Ovary (tissue), 9 donors: ENCODE results near the gene HIVEP3. TPM values are rescaled to one million over a fixed set of nuclear protein-coding genes. Genes with fewer than 3 reads are reported as not detected.

Source experiments
- DNase-seq, 5 donors: peaks; one replicate each; pipeline ENCODE4 v3.0.0-alpha.2; 2019 to 2020
- H3K27ac ChIP-seq, 2 donors: fragments of 200-600 bp; one replicate each; pipeline versions ENCODE4 v1.5.1 to v1.8.0; 2019 to 2022
- H3K27me3 ChIP-seq: fragments of 200-600 bp; one replicate; pipeline ENCODE4 v1.8.0; 2022
- H3K36me3 ChIP-seq: fragments of 200-600 bp; sonication (generic); one replicate; pipeline ENCODE4 v1.5.1; 2019
- H3K4me1 ChIP-seq: one replicate; pipeline ENCODE4 v1.8.1; 2013; ENCODE audit warnings: mild to moderate bottlenecking, moderate library complexity; ENCODE audit not compliant: insufficient read depth
- H3K4me3 ChIP-seq: fragments of 200-600 bp; sonication (generic); one replicate; pipeline ENCODE4 v1.5.1; 2017
- H3K9me3 ChIP-seq, 2 donors: fragments of 200-600 bp in 1 of 2; sonication (generic) in 1 of 2; one replicate each; pipeline versions ENCODE4 v1.5.1 to v1.8.1; 2013 to 2019; ENCODE audit warnings: mild to moderate bottlenecking in 1 of 2, moderate library complexity in 1 of 2
- CTCF ChIP-seq, 3 donors: fragments of 450-650 bp in 2 of 3; fragments of 200-600 bp in 1 of 3; IDR thresholded peaks; one replicate each; pipeline versions ENCODE4 v1.5.1 to v1.8.0; 2016 to 2022; ENCODE audit warnings: antibody characterized with exemption in 3 of 3, mild to moderate bottlenecking in 1 of 3
- EP300 ChIP-seq: sonication (generic); formaldehyde crosslinking; IDR thresholded peaks from one replicate; pipeline ENCODE4 v1.6.1; 2017; ENCODE audit warnings: antibody characterized with exemption
- POLR2A ChIP-seq: fragments of 450-650 bp; IDR thresholded peaks from one replicate; pipeline ENCODE4 v1.6.1; 2017; ENCODE audit warnings: antibody characterized with exemption, mild to moderate bottlenecking, moderate library complexity
- WGBS, 3 donors: extraction: QIAGEN DNeasy Blood & Tissue Kit in 1 of 3; methylation state at CpG; one replicate each; pipeline versions ENCODE4 v1.1.5 to v1.1.7; 2013 to 2017; 5-methylcytosine and 5-hydroxymethylcytosine counted together
- intact Hi-C, 4 donors: fragments of 100-400 bp; cut with DNase I; formaldehyde crosslinking; loops; one replicate each; pipeline versions ENCODE4 v1.11.0 to v1.15.1; 2022 to 2023
- polyA plus RNA-seq, 2 donors: library from polyadenylated mRNA; stranded (reverse); fragments of 200-250 nt in 1 of 2; fragments of 350-450 nt in 1 of 2; fragmentation: Illumina TruSeq in 1 of 2; extraction: RNeasy Lipid Tissue Mini Kit (QIAGEN cat#74804) in 1 of 2; gene quantifications; one replicate each; pipeline ENCODE4 v1.2.3, GENCODE V29; 2013 to 2014
- total RNA-seq, 7 donors: library from RNA; depleted of rRNA in 2 of 7; stranded (reverse); fragments of >200 nt in 2 of 7; fragmentation: NEBNext Ultra II Directional in 3 of 7; extraction: Animal tissue kit (Norgen Biotek cat#: 25700) in 3 of 7; gene quantifications; one replicate each; pipeline versions ENCODE4 v1.1.0 to v1.2.4, GENCODE V29; 2016 to 2023
- donor health status: DM: no; HTN: no; CAD: no; lungs with moderate emphysema.
- donor health status: DM: no; HTN: no; CAD: no.
- donor health status: Bipolar disorder and iron deficiency.
- donor health status: DM: yes; HTN: yes; CAD: no.
- donor health status: DM: no; HTN: no; CAD: no.
- donor health status: DM: yes; HTN: yes; CAD: no.

Gene HIVEP3
- total and polyA plus RNA-seq, 9 donors: 3.0 to 7.5 (median 5.2) TPM

- Histone ChIP-seq H3K27ac (peak overlapping the region in 1 of 2 donors; percentile 16), H3K4me1 (peaks cover 10% of the 10 kb centered on the region), H3K36me3 (no peaks in the 10 kb centered on the region), H3K9me3 (no peaks in the 10 kb centered on the region), H3K4me3 (no peak overlapping the region), H3K27me3 (no peaks in the 10 kb centered on the region)
- DNase-seq: peak in 1 of 5 donors; percentile 44
- 10 to 14% (median 10%) methylated on average over 23 of the region's 23 CpGs for WGBS, 3 donors
- intact Hi-C loops: no loop called here
- no peak for TF ChIP-seq CTCF (IDR thresholded peaks at IDR 0.05)
- TF ChIP-seq EP300: no peak
- no peak for TF ChIP-seq POLR2A
These were observed 432.2 kb downstream of the HIVEP3 start for GRCh38 chr1:41486371-41487125.

- Histone ChIP-seq H3K27me3 (no peaks in the 10 kb centered on the region), H3K9me3 (no peaks in the 10 kb centered on the region), H3K36me3 (no peaks in the 10 kb centered on the region), H3K4me3 (no peak overlapping the region), H3K27ac (no peak overlapping the region), H3K4me1 (peaks cover 10% of the 10 kb centered on the region)
- intact Hi-C loops: no loop called here
- 32 to 41% (median 41%) methylated on average over 4 of the region's 4 CpGs for WGBS, 3 donors
- TF ChIP-seq POLR2A (no peak), EP300 (no peak), CTCF (IDR thresholded peaks at IDR 0.05) (no peak)
- DNase-seq: no peak
These were observed 432.7 kb downstream of the HIVEP3 start for GRCh38 chr1:41486053-41486370.

GRCh38 chr1:41485605-41486004 is 433.1 kb downstream of the HIVEP3 start:
- no peaks in the 10 kb centered on the region for H3K9me3 ChIP-seq
- no peaks in the 10 kb centered on the region for H3K36me3 ChIP-seq
- peaks cover 10% of the 10 kb centered on the region for H3K4me1 ChIP-seq
- no peaks in the 10 kb centered on the region for H3K27me3 ChIP-seq
- no peak overlapping the region for H3K27ac ChIP-seq
- 29 to 43% (median 31%) methylated on average over 5 of the region's 5 CpGs for WGBS, 3 donors
- no peak overlapping the region for H3K4me3 ChIP-seq
- intact Hi-C loops: no loop called here
- peak in 1 of 5 donors; percentile 41 for DNase-seq
- TF ChIP-seq EP300 (no peak), CTCF (IDR thresholded peaks at IDR 0.05) (no peak), POLR2A (no peak)

- no peak within 1 kb of the TSS for H3K4me3 ChIP-seq
These were observed 434.1 kb downstream of the HIVEP3 start, which contains the start of gene EDN2 for GRCh38 chr1:41484402-41485241. Gene EDN2 (minus strand): TSS chr1:41484683. CDS start chr1:41484601, 82 bp downstream.

More at GRCh38 chr1:41484402-41485241, 434.1 kb downstream of the HIVEP3 start, which contains the start of gene EDN2:
- Histone ChIP-seq H3K27ac (no peak within 1 kb of the TSS), H3K36me3 (no peaks in the 10 kb centered on the region), H3K9me3 (no peaks in the 10 kb centered on the region), H3K27me3 (no peaks in the 10 kb centered on the region), H3K4me1 (peaks cover 10% of the 10 kb centered on the region)
- WGBS, 3 donors: 50 to 53% (median 51%) methylated on average over 27 of the region's 27 CpGs
- TF ChIP-seq EP300 (no peak), CTCF (IDR thresholded peaks at IDR 0.05) (no peak), POLR2A (no peak)
- DNase-seq: peak in 1 of 5 donors; percentile 65
- intact Hi-C loops: no loop called here
